ENCODE results near the gene TFCP2. TPM values are rescaled to one million over a fixed set of nuclear protein-coding genes. Genes with fewer than 3 reads are reported as not detected.

The TFCP2 gene
- total RNA-seq, 1 experiment from 2014 or later: 33.9 TPM

- H3K4me1 ChIP-seq (ENCODE audit: control insufficient read depth, insufficient read depth, low read length): no peaks in the 10 kb centered on the region
- in situ Hi-C loops (cut with HindIII; ENCODE audit: low pct_unique_long_range_greater_than_20kb, low sequenced_read_pairs) (no loop called here), intact Hi-C loops (cut with micrococcal nuclease; ENCODE audit: unreplicated experiment) (no loop called here)
- DNase-seq (ENCODE audit: low read depth, low spot score): no peak
- BruUV-seq (replicated peaks): no TSS peak
- H3K4me3 ChIP-seq (ENCODE audit: low read depth in 2 of 2, low read length in 2 of 2): no peak overlapping the region
- ChIA-PET CTCF (no interaction called here), POLR2A (no interaction called here)
- H3K27me3 ChIP-seq (ENCODE audit: control insufficient read depth, insufficient read depth, low read length): no peaks in the 10 kb centered on the region
- TF ChIP-seq TCF7L2 (IDR thresholded peaks at IDR 0.05; ENCODE audit: low read depth, low read length) (no peak), CTCF (IDR thresholded peaks at IDR 0.05) (no peak), SIN3A (IDR thresholded peaks at IDR 0.05; ENCODE audit: borderline replicate concordance, insufficient read depth, low read depth, low read length) (no peak), POLR2AphosphoS5 (IDR thresholded peaks at IDR 0.05; ENCODE audit: low read depth, low read length) (no peak)
- TF ChIP-seq, protein P1, sequence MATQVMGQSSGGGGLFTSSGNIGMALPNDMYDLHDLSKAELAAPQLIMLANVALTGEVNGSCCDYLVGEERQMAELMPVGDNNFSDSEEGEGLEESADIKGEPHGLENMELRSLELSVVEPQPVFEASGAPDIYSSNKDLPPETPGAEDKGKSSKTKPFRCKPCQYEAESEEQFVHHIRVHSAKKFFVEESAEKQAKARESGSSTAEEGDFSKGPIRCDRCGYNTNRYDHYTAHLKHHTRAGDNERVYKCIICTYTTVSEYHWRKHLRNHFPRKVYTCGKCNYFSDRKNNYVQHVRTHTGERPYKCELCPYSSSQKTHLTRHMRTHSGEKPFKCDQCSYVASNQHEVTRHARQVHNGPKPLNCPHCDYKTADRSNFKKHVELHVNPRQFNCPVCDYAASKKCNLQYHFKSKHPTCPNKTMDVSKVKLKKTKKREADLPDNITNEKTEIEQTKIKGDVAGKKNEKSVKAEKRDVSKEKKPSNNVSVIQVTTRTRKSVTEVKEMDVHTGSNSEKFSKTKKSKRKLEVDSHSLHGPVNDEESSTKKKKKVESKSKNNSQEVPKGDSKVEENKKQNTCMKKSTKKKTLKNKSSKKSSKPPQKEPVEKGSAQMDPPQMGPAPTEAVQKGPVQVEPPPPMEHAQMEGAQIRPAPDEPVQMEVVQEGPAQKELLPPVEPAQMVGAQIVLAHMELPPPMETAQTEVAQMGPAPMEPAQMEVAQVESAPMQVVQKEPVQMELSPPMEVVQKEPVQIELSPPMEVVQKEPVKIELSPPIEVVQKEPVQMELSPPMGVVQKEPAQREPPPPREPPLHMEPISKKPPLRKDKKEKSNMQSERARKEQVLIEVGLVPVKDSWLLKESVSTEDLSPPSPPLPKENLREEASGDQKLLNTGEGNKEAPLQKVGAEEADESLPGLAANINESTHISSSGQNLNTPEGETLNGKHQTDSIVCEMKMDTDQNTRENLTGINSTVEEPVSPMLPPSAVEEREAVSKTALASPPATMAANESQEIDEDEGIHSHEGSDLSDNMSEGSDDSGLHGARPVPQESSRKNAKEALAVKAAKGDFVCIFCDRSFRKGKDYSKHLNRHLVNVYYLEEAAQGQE (IDR thresholded peaks at IDR 0.05; ENCODE audit: insufficient read depth in 1 of 2, low read depth in 2 of 2, low read length in 1 of 2): no peak
- no peaks in the 10 kb centered on the region for H3K9me3 ChIP-seq (ENCODE audit: control insufficient read depth, insufficient read depth, low read depth, low read length)
- H3K27ac ChIP-seq (ENCODE audit: low read length): no peak overlapping the region
- no peak for ATAC-seq
- H3K36me3 ChIP-seq (ENCODE audit: control insufficient read depth, insufficient read depth, low read length): no peaks in the 10 kb centered on the region
Observed at GRCh38 chr12:51192284-51192671, 19.3 kb upstream of the TFCP2 start.

DNA sequence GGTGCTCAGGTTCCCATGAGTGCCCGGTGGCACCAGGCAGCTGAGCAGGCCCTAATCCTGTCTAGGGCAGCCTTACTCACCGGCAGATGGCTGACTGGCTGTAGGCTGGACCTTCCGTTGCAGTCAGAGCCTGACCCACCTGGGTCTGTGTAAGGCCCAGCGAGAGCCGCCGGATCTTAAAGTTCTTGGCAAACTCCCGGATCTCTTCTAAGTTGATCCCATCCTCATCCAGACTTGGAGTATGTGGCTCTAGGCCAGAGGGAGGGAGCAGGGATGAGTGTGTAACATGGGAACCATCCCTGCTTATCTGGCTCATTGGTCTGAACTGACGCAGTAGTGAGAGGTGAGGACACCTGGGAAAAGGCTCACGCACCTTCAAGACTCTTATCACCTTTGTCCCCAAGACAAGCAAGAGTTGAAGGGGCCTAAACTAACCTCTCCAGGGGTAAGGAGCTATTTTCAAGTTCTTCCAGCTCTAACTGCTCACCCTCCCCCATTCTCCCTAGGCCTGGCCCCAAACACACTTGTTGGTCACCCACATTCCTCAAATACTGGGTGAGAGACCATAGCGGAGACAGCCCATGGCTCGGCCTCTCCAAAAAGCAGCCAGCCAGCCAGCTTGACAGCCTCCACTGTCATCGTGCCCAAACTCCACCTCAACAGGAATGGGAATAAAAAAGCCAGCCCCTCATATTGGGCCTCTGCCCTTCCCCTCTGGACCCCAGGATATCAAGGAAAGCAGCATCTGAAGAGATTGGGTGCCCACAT, 18.8 kb upstream of the TFCP2 start:
- no peak overlapping the region for H3K4me3 ChIP-seq (ENCODE audit: low read depth in 2 of 2, low read length in 2 of 2)
- intact Hi-C loops (cut with micrococcal nuclease; ENCODE audit: unreplicated experiment): no loop called here
- no peaks in the 10 kb centered on the region for H3K27me3 ChIP-seq (ENCODE audit: control insufficient read depth, insufficient read depth, low read length)
- no peaks in the 10 kb centered on the region for H3K36me3 ChIP-seq (ENCODE audit: control insufficient read depth, insufficient read depth, low read length)
- ATAC-seq (no peak), DNase-seq (ENCODE audit: low read depth, low spot score) (no peak)
- H3K27ac ChIP-seq (ENCODE audit: low read length): no peak overlapping the region
- TF ChIP-seq SIN3A (IDR thresholded peaks at IDR 0.05; ENCODE audit: borderline replicate concordance, insufficient read depth, low read depth, low read length) (no peak), TCF7L2 (IDR thresholded peaks at IDR 0.05; ENCODE audit: low read depth, low read length) (no peak), POLR2AphosphoS5 (IDR thresholded peaks at IDR 0.05; ENCODE audit: low read depth, low read length) (no peak), CTCF (IDR thresholded peaks at IDR 0.05) (no peak)
- TF ChIP-seq, protein P1 (IDR thresholded peaks at IDR 0.05; ENCODE audit: insufficient read depth in 1 of 2, low read depth in 2 of 2, low read length in 1 of 2): no peak
- ChIA-PET CTCF (no interaction called here), POLR2A (interaction anchor here (0.6 kb wide), 1 partner anchor 14 kb away, joined by 6 read pairs; no protein-coding TSS in a partner anchor)
- no peaks in the 10 kb centered on the region for H3K9me3 ChIP-seq (ENCODE audit: control insufficient read depth, insufficient read depth, low read depth, low read length)
- in situ Hi-C loops (cut with HindIII; ENCODE audit: low pct_unique_long_range_greater_than_20kb, low sequenced_read_pairs): no loop called here
- no peaks in the 10 kb centered on the region for H3K4me1 ChIP-seq (ENCODE audit: control insufficient read depth, insufficient read depth, low read length)
- BruUV-seq (replicated peaks): no TSS peak

All from Panc1 (cell line).